CD4-positive, alpha-beta T cell treated with Interleukin-10 for 1 hour (primary cell): ENCODE measurements around the gene GRIK2.
"Not testable (repeated sequence)": the region's sequence is repeated elsewhere in the genome, so short reads cannot be mapped to it uniquely, and the experiment has no call there.

ENCODE experiments used
- DNase-seq: peaks from one replicate; pipeline ENCODE4 v3.0.0-alpha.2; 2020

GRIK2 gene

GRCh38 chr6:101393251-101393828, at the start of gene GRIK2:
Gene GRIK2 (plus strand): TSS chr6:101393708.
- DNase-seq: no peak

GRCh38 chr6:101344885-101345284, 48.6 kb upstream of the GRIK2 start:
- DNase-seq: no peak

GRCh38 chr6:101348816-101349215, 44.7 kb upstream of the GRIK2 start:
- DNase-seq: no peak

- DNase-seq: not testable (repeated sequence)
Observed at GRCh38 chr6:101350631-101351030, 42.9 kb upstream of the GRIK2 start.

- DNase-seq: no peak
Observed at GRCh38 chr6:101351173-101351572, 42.3 kb upstream of the GRIK2 start.

- DNase-seq: no peak
Observed at GRCh38 chr6:101352316-101352715, 41.2 kb upstream of the GRIK2 start.

- DNase-seq: no peak
Observed at GRCh38 chr6:101365181-101365580, 28.3 kb upstream of the GRIK2 start.

GRCh38 chr6:101379926-101380325, 13.6 kb upstream of the GRIK2 start:
- DNase-seq: no peak

GRCh38 chr6:101380897-101381630, 12.4 kb upstream of the GRIK2 start:
- DNase-seq: no peak

GRCh38 chr6:101383747-101384146, 9.8 kb upstream of the GRIK2 start:
- not testable (repeated sequence) for DNase-seq

- DNase-seq: no peak
Observed at GRCh38 chr6:101386982-101387381, 6.5 kb upstream of the GRIK2 start.

- DNase-seq: no peak
Observed at GRCh38 chr6:101391772-101392585, 1.5 kb upstream of the GRIK2 start.

GRCh38 chr6:101392586-101393230, 800 bp upstream of the GRIK2 start:
- no peak for DNase-seq

- no peak for DNase-seq
Observed at GRCh38 chr6:101393829-101394251, 332 bp downstream of the GRIK2 start.

GRCh38 chr6:101394936-101395335, 1.4 kb downstream of the GRIK2 start:
- no peak for DNase-seq

GRCh38 chr6:101395345-101395744, 1.8 kb downstream of the GRIK2 start:
- no peak for DNase-seq

- DNase-seq: peak; percentile 5
Observed at GRCh38 chr6:101396548-101397173, 3.2 kb downstream of the GRIK2 start.

GRCh38 chr6:101397199-101397598, 3.7 kb downstream of the GRIK2 start:
- no peak for DNase-seq

GRCh38 chr6:101398716-101399615, 5.5 kb downstream of the GRIK2 start:
- no peak for DNase-seq

- no peak for DNase-seq
Observed at GRCh38 chr6:101399616-101400162, 6.2 kb downstream of the GRIK2 start.
